NOMO-1 treated with DMSO at 0.1 percent for 48 hours (cell line): Measurements from ENCODE around the gene CACNA1B.
"Not testable (repeated sequence)": the region's sequence is repeated elsewhere in the genome, so short reads cannot be mapped to it uniquely, and the experiment has no call there.

Experiments
- DNase-seq: peaks from one replicate; lab custom pipeline; 2025; ENCODE audit not compliant: unreplicated experiment; lab: John Stamatoyannopoulos, UW

Gene CACNA1B

GRCh38 chr9:137877506-137878122 lies at the start of gene CACNA1B:
TSS of gene CACNA1B (plus strand) at chr9:137877782. CDS start at chr9:137877934, 152 bp downstream.
- DNase-seq, result not testable (repeated sequence)

GRCh38 chr9:137827908-137828526 lies 49.6 kb upstream of the CACNA1B start:
- no peak for DNase-seq

- peak; percentile 7 for DNase-seq
These were observed 48.9 kb upstream of the CACNA1B start for GRCh38 chr9:137828527-137829259.

GRCh38 chr9:137829260-137829996 lies 48.2 kb upstream of the CACNA1B start:
- DNase-seq, result no peak

GRCh38 chr9:137832191-137832700 lies 45.3 kb upstream of the CACNA1B start:
- no peak for DNase-seq

- DNase-seq, result no peak
These were observed 44.6 kb upstream of the CACNA1B start for GRCh38 chr9:137832830-137833590.

GRCh38 chr9:137833721-137834613 lies 43.6 kb upstream of the CACNA1B start:
- DNase-seq, result no peak

GRCh38 chr9:137834846-137835546 lies 42.6 kb upstream of the CACNA1B start:
- no peak for DNase-seq

- DNase-seq, result no peak
These were observed 41.3 kb upstream of the CACNA1B start for GRCh38 chr9:137836151-137836830.

- DNase-seq, result no peak
These were observed 40.7 kb upstream of the CACNA1B start for GRCh38 chr9:137836831-137837241.

- DNase-seq, result no peak
These were observed 40.0 kb upstream of the CACNA1B start for GRCh38 chr9:137837345-137838278.

GRCh38 chr9:137838576-137838975 lies 39.0 kb upstream of the CACNA1B start:
- no peak for DNase-seq

- DNase-seq, result no peak
These were observed 34.2 kb upstream of the CACNA1B start for GRCh38 chr9:137843355-137843754.

GRCh38 chr9:137851516-137852267 lies 25.9 kb upstream of the CACNA1B start:
- DNase-seq, result no peak

GRCh38 chr9:137853392-137853995 lies 24.1 kb upstream of the CACNA1B start:
- DNase-seq, result no peak

- DNase-seq, result no peak
These were observed 17.2 kb upstream of the CACNA1B start for GRCh38 chr9:137860361-137860760.
